Measurements from ENCODE around the gene FZR1. TPM values are rescaled to one million over a fixed set of nuclear protein-coding genes. Genes with fewer than 3 reads are reported as not detected.

The FZR1 gene
- total RNA-seq, 2 donors from 2014 or later = 56.7 to 65.1 TPM

- Mint-ChIP-seq H3K27me3 (ENCODE audit: insufficient read depth) (no peaks in the 10 kb centered on the region), H3K9me3 (no peaks in the 10 kb centered on the region), H3K27ac (no peak overlapping the region), H3K4me3 (no peak overlapping the region), H3K4me1 (peaks cover 5% of the 10 kb centered on the region), H3K36me3 (ENCODE audit: low read depth) (peaks cover 14% of the 10 kb centered on the region)
- Histone ChIP-seq H3K9me3 (ENCODE audit: control insufficient read depth, low read length) (no peaks in the 10 kb centered on the region), H3K9ac (ENCODE audit: extremely low read depth, low read length, poor library complexity, severe bottlenecking) (no peak overlapping the region), H3K27ac (ENCODE audit: low read depth, low read length) (no peak overlapping the region), H3K27me3 (ENCODE audit: control insufficient read depth, insufficient read depth, low read length, poor library complexity, severe bottlenecking) (no peaks in the 10 kb centered on the region), H3K4me1 (ENCODE audit: control insufficient read depth, insufficient read depth, low read length) (no peaks in the 10 kb centered on the region), H3K4me3 (ENCODE audit: low read length) (no peak overlapping the region), H3K36me3 (ENCODE audit: control insufficient read depth, insufficient read depth, low read length) (peaks cover 20% of the 10 kb centered on the region)
- no peak for DNase-seq
- WGBS, 2 experiments (ENCODE audit: insufficient coverage in 1 of 2, insufficient read length in 1 of 2) = 93% methylated on average over 2 of the region's 2 CpGs; no CpG with 5 or more reads in 1 of the 2 experiments
- TF ChIP-seq, protein P1, sequence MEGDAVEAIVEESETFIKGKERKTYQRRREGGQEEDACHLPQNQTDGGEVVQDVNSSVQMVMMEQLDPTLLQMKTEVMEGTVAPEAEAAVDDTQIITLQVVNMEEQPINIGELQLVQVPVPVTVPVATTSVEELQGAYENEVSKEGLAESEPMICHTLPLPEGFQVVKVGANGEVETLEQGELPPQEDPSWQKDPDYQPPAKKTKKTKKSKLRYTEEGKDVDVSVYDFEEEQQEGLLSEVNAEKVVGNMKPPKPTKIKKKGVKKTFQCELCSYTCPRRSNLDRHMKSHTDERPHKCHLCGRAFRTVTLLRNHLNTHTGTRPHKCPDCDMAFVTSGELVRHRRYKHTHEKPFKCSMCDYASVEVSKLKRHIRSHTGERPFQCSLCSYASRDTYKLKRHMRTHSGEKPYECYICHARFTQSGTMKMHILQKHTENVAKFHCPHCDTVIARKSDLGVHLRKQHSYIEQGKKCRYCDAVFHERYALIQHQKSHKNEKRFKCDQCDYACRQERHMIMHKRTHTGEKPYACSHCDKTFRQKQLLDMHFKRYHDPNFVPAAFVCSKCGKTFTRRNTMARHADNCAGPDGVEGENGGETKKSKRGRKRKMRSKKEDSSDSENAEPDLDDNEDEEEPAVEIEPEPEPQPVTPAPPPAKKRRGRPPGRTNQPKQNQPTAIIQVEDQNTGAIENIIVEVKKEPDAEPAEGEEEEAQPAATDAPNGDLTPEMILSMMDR (conservative IDR thresholded peaks at IDR 0.05) = no peak
These were observed 11.5 kb downstream of the FZR1 start for GRCh38 chr19:3517638-3518037.

GRCh38 chr19:3518255-3518654, 12.1 kb downstream of the FZR1 start:
- H3K9me3 Mint-ChIP-seq = no peaks in the 10 kb centered on the region
- no peak overlapping the region for H3K27ac Mint-ChIP-seq
- H3K4me3 Mint-ChIP-seq = no peak overlapping the region
- peaks cover 14% of the 10 kb centered on the region for H3K36me3 Mint-ChIP-seq (ENCODE audit: low read depth)
- Histone ChIP-seq H3K27ac (ENCODE audit: low read depth, low read length) (no peak overlapping the region), H3K27me3 (ENCODE audit: control insufficient read depth, insufficient read depth, low read length, poor library complexity, severe bottlenecking) (no peaks in the 10 kb centered on the region), H3K9me3 (ENCODE audit: control insufficient read depth, low read length) (no peaks in the 10 kb centered on the region), H3K4me1 (ENCODE audit: control insufficient read depth, insufficient read depth, low read length) (no peaks in the 10 kb centered on the region), H3K4me3 (ENCODE audit: low read length) (no peak overlapping the region), H3K9ac (ENCODE audit: extremely low read depth, low read length, poor library complexity, severe bottlenecking) (no peak overlapping the region), H3K36me3 (ENCODE audit: control insufficient read depth, insufficient read depth, low read length) (peaks cover 19% of the 10 kb centered on the region)
- H3K27me3 Mint-ChIP-seq (ENCODE audit: insufficient read depth) = no peaks in the 10 kb centered on the region
- TF ChIP-seq, protein P1 (conservative IDR thresholded peaks at IDR 0.05) = no peak
- 79 to 82% methylated on average over 7 to 10 of the region's 10 CpGs for WGBS, 2 experiments (ENCODE audit: insufficient coverage in 1 of 2, insufficient read length in 1 of 2)
- peaks cover 5% of the 10 kb centered on the region for H3K4me1 Mint-ChIP-seq
- DNase-seq = peak; percentile 62

DNA sequence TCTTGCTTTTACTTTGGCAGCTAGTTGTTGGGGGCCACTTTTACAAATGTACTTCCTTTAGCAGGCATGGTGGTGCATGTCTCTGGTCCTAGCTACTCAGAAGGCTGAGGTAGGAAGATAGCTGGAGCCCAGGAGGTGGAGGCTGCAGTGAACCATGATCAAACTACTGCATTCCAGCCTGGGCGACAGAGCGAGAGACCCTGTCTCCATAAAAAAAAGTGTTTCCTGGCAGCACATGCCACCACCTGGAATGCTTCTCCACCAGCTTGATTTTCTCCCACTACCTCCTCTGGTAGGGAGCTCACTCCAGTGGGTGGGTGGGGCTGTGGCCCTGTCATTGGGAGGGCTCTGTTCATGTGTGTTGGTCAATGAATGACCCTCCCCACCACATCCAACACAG, 12.5 kb downstream of the FZR1 start:
- H3K4me3 ChIP-seq (ENCODE audit: low read length) = no peak overlapping the region
- Mint-ChIP-seq H3K27ac (peak overlapping the region; percentile 58), H3K4me1 (peaks cover 5% of the 10 kb centered on the region), H3K27me3 (ENCODE audit: insufficient read depth) (no peaks in the 10 kb centered on the region), H3K4me3 (no peak overlapping the region), H3K9me3 (no peaks in the 10 kb centered on the region), H3K36me3 (ENCODE audit: low read depth) (peaks cover 14% of the 10 kb centered on the region)
- DNase-seq = no peak
- 89 to 100% methylated on average over 2 of the region's 2 CpGs for WGBS, 2 experiments (ENCODE audit: insufficient coverage in 1 of 2, insufficient read length in 1 of 2)
- no peaks in the 10 kb centered on the region for H3K4me1 ChIP-seq (ENCODE audit: control insufficient read depth, insufficient read depth, low read length)
- H3K9ac ChIP-seq (ENCODE audit: extremely low read depth, low read length, poor library complexity, severe bottlenecking) = no peak overlapping the region
- no peak overlapping the region for H3K27ac ChIP-seq (ENCODE audit: low read depth, low read length)
- TF ChIP-seq, protein P1 (conservative IDR thresholded peaks at IDR 0.05) = no peak
- no peaks in the 10 kb centered on the region for H3K27me3 ChIP-seq (ENCODE audit: control insufficient read depth, insufficient read depth, low read length, poor library complexity, severe bottlenecking)
- no peaks in the 10 kb centered on the region for H3K9me3 ChIP-seq (ENCODE audit: control insufficient read depth, low read length)
- H3K36me3 ChIP-seq (ENCODE audit: control insufficient read depth, insufficient read depth, low read length) = peaks cover 15% of the 10 kb centered on the region
